OCI-LY1 (cell line): ENCODE measurements around the gene CIZ1.

Experiments
- EZH2 ChIP-seq: fragments of 200-600 bp; sonication (generic), shearing (Covaris generic); IDR thresholded peaks from 2 replicates; pipeline ENCODE4 v1.8.0; 2017; ENCODE audit warnings: borderline replicate concordance, mixed run types, mild to moderate bottlenecking, antibody characterized with exemption, low read length, moderate library complexity, mixed read lengths
- TF ChIP-seq, protein P1 (sequence below): fragments of 200-600 bp; sonication (generic), shearing (Covaris generic); IDR thresholded peaks from 2 replicates; pipeline ENCODE4 v1.5.1; 2017; ENCODE audit warnings: mild to moderate bottlenecking, antibody characterized with exemption, low read length, moderate library complexity, mixed read lengths

DNA sequence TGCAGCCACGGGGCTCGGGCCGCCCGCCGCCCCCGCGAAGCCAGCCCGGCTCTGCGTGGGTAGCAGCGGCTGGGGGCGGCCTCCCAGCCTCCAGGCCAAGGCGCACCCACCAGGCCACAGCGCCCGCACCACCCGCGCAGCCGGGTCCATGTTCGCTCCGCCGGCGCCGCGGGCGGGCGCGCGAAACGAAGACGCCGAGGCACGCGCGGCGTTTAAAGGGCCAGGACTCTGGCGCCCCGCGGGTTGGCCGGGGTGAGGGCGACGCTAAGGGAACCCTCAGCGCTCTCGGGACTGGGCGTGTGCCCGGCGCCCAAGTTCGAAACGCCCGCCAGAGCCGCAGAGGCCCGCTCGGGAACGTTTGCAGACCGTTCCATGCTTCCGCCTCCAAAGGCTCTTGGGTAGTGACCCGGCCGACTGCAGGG is 63.8 kb downstream of the CIZ1 start, which contains the start of gene PTGES2:
- TF ChIP-seq, protein P1, sequence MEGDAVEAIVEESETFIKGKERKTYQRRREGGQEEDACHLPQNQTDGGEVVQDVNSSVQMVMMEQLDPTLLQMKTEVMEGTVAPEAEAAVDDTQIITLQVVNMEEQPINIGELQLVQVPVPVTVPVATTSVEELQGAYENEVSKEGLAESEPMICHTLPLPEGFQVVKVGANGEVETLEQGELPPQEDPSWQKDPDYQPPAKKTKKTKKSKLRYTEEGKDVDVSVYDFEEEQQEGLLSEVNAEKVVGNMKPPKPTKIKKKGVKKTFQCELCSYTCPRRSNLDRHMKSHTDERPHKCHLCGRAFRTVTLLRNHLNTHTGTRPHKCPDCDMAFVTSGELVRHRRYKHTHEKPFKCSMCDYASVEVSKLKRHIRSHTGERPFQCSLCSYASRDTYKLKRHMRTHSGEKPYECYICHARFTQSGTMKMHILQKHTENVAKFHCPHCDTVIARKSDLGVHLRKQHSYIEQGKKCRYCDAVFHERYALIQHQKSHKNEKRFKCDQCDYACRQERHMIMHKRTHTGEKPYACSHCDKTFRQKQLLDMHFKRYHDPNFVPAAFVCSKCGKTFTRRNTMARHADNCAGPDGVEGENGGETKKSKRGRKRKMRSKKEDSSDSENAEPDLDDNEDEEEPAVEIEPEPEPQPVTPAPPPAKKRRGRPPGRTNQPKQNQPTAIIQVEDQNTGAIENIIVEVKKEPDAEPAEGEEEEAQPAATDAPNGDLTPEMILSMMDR: no peak
- TF ChIP-seq EZH2: no peak
